Activated CD4-positive, CD25-positive, alpha-beta regulatory T cell treated with anti-CD3 and anti-CD28 coated beads, Interleukin-2, amount 50 U/mL, for 24 hours (primary cell): Measurements from ENCODE around the gene SIKE1.
"Not testable (repeated sequence)": the region's sequence is repeated elsewhere in the genome, so short reads cannot be mapped to it uniquely, and the experiment has no call there.

Source experiments
- ATAC-seq, 2 donors: fragments of 150-1000 bp; cut with Tn5 transposase; one replicate each; pipeline ENCODE4 v1.10.0; 2021; ENCODE audit warnings: mild to moderate bottlenecking in 1 of 2, moderate library complexity in 1 of 2

The SIKE1 gene

DNA sequence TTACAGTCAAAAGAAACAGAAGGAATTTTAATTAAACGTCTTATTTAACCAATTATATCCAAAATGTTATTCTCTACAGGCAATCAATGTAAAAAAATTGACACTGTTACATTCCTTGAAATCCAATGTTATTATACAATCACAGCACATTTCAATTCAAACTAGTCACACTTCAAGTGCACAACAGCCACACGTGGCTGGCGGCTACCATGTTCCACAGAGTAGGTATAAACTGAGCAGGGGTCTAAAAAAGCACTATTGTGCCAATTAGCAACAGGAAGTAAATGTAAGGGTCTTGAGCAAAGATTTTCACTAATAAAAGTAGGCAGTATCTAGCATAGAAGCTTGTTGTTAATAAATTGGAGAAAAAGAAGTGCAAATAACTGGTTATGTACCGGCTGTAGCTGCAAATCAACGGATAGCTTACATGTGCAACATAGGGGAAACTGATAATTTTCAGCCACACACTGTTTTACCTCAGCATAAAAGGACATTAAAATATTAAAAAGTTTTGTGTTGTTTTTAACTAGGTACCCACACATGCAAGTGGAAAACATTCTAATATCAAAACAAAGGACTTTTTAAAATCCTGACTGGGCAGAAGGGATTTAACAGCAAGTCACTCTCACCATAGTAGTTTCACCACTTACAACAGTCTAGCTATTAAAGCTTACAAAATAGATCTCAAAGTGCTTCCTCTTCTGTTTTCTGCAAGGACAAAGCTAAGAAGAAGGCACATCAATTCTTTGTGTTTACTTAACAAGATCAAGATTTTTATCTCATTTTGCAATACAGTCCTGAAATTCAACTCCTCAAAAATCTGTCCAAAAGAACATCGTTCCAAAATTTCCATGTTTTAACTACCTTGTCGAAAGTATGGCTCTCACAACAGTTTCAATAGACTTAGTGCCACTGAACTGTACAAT is 25.2 kb downstream of the SIKE1 start:
- no peak for ATAC-seq

DNA sequence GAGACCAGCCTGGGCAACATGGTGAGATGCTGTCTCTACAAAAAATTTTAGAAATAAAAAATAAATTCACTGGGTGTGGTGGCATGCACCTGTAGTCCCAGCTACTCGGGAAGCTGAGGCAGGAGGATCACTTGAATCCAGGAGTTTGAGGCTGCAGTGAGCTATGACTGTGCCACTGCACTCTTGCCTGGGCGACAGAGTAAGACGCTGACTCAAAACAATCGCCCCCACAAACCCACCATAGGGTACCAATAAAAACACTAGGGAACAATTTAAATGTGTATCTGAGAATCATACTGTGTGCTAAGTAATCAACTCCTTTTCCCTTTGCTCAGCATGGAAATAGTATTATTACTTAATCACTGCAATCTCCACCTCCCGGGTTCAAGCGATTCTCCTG is 26.8 kb downstream of the SIKE1 start:
- not testable (repeated sequence) for ATAC-seq

DNA sequence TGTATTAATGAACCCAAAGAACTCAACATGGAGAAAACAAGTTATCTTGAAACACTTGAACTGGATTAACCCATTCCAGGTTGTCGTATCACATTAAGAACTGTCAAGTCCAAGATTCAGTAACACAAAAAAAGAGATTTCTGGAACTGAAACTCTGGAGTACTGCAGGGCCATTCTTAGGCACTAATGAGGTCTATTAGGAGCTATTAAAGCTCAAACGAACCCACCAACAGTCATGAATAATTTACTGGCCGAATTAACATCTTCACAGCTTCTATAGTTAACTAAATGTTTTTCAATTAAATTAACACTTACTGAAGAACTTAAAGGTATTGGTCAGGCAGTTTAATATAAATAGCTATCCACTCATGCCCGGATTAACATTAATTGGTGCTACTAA is 27.3 kb downstream of the SIKE1 start:
- ATAC-seq, result no peak

DNA sequence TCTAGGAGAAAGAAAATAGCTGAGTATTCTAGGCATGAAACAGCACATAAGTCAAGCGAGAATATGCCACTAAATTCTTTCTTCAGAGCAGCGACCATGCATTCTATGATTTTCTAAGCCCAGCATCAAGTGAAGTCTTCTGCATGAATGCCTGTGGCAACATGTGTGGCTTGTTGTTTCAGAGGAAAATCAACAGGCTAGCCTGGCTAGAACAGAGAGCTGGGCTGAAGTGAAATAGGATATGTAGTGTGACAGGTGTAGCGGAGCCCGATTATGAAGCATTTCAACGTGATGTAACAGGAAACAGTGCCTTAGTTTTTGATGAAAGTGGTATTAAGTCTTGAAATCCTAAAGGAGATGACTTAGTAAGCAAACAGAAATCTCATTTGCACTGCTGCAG is 29.7 kb downstream of the SIKE1 start:
- ATAC-seq, result no peak

DNA sequence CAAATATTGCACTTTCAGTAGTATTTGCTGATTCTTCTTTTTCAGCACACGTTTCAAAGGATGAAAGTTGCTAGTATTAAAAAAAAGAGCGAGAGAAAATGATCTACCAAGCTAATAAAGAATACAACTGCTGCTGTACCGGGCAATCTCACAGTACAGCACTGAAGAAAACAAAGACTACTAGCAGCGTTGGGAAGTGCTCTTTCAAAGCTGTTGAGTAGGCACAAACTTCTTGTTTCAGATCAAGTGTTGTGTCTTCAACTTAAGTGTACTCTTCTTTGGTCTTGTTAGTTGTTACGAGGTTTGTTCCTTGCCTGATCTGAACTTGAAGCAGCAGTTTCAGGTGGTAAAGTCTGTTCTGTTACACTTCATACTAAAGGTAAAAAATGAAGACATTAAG is 30.6 kb downstream of the SIKE1 start:
- ATAC-seq, result no peak

DNA sequence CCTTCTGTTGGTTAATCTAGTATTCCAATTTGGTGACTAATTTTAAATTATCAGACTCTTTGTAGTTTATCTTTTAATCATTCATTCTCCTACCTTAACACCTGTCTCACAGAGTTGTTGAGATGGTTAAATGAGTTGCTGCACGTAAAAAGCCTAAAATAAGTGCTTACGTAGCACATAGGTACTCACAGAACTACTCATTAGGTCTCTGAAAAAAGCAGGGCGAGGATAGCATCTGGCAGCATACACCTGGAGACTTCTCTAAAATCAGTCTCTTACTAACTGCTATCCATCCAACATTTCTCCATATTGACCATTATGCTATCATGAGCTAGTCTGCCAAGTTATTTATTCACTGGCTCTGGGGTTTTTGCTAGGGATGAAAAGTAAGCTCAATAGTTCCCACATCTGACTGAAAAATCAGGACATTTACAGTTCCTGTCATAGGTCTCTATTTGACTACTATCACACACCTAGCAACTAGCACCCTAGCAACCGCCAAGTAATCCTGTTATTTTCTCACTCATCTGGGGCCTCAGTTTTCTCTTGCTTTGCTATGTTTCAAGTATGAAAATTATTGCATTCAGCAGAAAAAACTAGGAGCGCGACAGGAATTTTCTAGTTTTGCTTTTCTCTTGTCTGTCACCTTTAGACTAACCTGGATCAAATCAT is 33.9 kb downstream of the SIKE1 start:
- peak; percentile 32 to 60 for ATAC-seq

DNA sequence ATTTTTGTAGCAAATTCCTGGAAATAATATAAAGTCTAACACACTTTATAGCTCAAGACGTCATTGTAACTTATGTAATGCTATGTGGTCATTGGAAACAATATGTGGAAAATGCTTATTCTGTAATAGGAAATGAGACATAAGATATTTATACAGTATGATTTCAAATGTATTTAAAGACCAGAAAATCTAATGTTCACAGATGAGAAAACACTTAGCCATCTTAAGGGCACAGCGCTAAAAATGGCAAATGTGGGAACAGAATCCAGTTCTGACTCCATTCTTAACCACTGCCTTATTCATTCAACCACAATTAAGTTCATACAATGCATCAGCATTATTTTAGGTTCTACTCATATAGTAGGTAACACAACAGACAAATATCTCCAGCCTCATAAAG is 35.2 kb downstream of the SIKE1 start:
- peak; percentile 88 to 91 for ATAC-seq

DNA sequence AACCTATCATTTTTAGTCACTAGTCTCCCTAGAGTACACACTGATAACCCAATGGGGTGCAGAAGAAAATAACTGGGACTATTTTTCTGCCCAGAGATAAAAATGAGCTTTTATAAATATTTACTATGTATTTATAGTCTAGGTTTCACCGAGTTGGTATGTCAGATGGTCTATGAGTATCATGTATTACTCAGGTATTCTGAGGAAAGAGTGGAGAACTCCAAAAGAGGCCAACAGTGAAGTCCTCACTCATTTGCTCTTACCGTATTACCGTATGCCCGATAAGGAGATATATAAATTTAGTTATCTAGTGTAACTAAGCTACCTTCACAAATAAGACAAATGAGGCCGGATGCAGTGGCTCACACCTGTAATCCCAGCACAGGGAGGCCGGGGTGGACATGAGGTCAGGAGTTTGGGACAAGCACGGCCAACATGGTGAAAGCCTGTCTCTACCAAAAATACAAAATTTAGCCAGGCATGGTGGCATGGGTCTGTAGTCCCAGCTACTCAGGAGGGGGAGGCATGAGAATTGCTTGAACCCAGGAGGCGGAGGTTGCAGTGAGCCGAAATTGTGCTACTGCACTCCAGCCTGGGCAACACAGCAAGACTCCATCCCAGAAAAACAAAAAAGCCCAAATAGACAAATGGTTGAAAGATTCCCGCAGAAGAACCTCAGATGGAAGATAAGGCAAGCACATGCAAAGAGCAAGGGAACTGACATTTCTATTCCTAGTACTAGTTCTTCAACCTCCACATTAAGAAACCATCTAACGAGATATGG is 38.3 kb downstream of the SIKE1 start:
- no peak for ATAC-seq

DNA sequence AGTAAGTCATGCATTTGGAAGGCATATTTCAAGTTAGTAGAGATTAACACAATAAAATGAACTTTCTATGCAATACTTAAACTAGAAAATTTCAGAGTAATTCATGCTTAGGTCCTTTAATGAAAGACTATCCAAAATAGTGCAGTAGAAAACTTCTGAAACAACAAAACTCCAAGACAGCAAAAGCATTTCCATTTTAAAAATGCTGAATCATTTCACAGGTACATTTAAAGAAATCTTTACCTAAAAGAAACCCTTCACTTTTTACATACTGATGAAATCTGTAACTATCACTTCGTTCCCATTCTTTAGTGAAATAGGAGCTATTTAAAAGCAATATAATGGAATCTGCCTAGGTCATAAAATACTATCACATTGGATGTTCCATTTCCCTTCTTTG is 40.2 kb downstream of the SIKE1 start:
- no peak for ATAC-seq

DNA sequence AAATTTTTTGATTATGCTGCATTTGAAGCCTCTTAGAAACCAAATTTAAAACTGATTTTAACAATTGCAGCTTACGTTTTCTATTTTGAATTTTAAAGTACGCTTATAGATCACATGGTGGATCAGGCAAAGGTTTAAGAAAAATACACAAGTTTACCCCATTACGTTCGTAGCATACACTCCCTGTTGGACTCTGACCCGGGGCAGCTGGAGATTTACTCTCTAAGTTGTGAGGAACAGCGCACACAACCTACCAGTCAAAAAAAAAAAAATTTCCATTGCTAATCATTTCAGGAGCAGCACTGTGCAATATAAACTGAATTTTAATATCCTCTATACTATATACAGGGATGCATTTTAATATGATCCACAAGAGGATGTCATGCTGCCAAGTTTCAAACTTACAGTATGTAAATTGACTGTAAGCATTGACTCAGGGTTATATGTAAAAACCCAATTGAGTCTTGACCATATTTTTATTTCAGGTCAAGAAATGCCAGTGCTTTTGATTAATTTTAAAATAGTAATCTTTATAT is 43.1 kb downstream of the SIKE1 start:
- ATAC-seq, result no peak

DNA sequence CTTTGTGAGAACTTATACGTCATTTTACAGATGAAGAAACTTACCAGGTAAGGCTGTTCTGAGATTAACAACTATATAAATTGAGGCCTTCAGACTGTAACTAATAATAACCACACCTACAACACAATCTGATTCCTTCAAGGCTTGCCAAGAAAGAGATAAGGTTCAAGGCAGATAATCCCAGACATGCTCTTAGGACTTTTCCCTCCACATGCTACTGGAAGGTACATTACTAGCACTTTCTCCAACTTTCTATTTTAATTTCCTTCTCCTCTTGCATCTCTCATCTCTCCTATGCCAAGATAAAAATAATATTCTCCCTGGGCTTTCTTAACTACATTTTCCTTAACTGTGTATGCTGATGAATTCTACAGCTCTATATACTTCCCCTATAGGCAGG is 45.0 kb downstream of the SIKE1 start:
- no peak for ATAC-seq

DNA sequence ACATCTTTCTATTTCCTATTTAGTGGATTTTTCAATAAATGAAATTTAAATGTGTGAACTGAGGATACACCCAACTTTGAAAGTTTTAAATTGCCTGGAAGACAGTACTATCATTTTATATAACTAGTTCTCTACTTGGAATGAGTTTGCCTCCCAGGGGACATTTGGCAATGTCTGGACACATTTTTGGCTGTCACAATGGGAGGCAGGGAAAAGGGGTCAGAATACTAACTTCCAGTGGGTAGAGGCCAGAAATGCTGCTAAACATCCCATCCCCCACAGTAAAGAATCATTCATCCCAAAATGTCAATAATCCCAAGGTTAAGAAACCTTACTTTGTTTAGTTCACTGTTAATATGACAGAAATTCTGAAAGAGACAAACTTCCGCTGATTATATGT is 50.7 kb downstream of the SIKE1 start:
- ATAC-seq, result no peak

DNA sequence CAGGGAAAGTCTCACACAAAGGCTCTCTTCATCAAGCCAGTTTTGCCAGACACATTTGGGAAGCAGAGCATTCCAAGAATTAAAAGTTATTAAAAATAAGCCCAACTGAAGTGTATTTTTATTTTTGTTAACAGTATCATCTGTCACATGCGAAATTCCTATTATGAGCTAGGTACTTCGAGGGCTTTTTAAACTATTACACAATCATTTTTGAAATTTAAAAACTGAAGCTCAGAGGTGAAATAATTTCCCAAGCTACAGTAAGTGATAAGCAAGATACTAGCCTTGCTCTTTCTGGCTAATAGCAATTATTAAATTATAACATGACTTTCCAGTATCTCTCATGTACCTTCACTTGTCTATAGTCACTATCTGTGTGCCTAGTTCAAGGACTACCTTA is 51.9 kb downstream of the SIKE1 start:
- no peak for ATAC-seq

DNA sequence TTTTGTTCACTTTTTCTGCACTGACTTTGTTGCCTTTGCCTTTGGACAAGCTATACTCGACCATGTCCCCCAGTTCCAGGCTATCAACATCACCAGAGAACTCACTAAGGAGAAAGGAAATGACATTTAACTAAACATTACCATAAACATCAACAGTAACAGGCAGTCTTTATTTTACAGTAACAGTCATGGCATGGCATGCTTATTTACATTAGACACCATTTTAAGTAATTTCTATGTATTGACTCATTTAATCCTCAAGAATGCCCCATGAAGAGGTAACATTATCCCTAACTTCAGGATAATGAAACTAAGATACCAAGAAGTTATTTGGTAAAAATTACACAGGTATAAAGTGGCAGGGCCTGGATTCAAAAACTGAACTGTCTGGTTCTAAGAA is 55.3 kb downstream of the SIKE1 start:
- ATAC-seq, result no peak

DNA sequence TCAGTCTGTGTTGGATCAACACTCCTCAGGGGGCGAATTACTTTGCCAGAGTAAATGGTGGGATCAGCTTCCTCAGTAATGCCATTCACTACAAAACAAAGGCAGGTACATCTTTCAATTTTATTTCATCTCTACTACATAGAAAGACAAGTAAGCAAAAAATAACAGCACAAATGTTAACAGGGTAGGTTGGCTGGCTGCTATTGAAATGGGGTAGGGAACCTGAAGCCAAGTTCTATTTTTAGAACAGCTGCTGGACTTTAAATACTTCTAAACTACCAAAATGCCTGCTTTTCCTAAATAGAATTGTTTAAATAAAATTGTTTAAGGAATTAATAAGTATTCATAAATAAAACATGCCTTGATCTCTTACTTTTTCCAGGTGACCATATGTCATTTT is 56.6 kb downstream of the SIKE1 start:
- ATAC-seq, result no peak

DNA sequence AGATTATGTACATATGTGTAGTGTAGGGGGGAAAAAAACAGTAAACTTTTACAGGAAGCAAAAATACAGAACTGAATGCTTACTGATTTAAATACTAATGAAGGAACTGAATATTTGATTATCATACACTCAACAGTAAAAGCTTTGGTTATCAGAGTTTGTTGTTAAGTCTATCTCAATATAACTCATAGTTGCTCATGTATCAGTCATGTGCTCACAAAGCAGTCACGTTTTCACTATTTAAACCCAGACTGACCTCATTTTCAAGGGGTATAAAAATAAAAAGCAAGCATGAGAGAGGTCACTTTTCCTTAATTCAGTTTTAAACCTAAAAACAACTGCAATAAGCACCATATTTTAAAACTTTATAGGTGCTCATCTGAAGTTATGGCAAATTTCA is 57.0 kb downstream of the SIKE1 start:
- ATAC-seq, result peak in 1 of 2 donors; percentile 29

DNA sequence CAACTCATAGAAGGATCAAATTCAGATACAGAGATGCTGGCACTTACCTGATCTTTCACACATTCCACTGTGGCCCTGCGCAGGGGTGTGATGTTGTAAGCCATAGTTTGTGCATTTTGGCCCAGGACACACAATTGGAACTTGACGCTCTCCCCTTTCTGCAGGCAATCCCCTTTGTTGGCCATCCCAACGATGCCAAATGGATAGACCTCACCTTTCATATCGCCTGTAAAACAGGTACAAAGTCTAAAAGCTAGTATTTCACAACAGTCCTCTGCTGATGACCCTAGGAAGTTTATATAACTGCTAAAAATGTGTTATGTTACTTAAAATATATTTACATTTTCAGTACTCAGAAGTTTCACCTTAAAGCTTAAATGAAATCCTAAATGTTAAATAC is 60.0 kb downstream of the SIKE1 start:
- ATAC-seq, result no peak
